HCT116 (cell line): ENCODE data around the gene ANKRD44.

ENCODE experiments used
- CTCF ChIP-seq, 3 experiments: fragments of 200-600 bp in 1 of 3; sonication (generic) in 1 of 3; IDR thresholded peaks in 2 of 3; conservative IDR thresholded peaks in 1 of 3; 2 replicates each; pipeline ENCODE4 v1.5.1; 2012 to 2017; ENCODE audit warnings: low read depth in 2 of 3, low read length in 2 of 3, antibody characterized with exemption in 1 of 3, borderline replicate concordance in 1 of 3, control low read depth in 1 of 3, mild to moderate bottlenecking in 1 of 3, mixed read lengths in 1 of 3, mixed run types in 1 of 3, moderate library complexity in 1 of 3; ENCODE audit not compliant: insufficient read depth in 1 of 3
- EZH2 ChIP-seq: fragments of 200-600 bp; sonication (generic); IDR thresholded peaks from 2 replicates; pipeline ENCODE4 v1.6.1; 2017; ENCODE audit warnings: antibody characterized with exemption, mixed run types
- FOSL1 ChIP-seq: IDR thresholded peaks from 2 replicates; pipeline ENCODE4 v1.6.1; 2012; ENCODE audit warnings: low read depth
- MAX ChIP-seq: IDR thresholded peaks from 2 replicates; pipeline ENCODE4 v1.6.1; 2012
- POLR2A ChIP-seq: IDR thresholded peaks from 2 replicates; pipeline ENCODE4 v1.7.0; 2011; ENCODE audit warnings: borderline replicate concordance; ENCODE audit not compliant: insufficient read depth, insufficient read length; ENCODE audit errors: extremely low read depth
- RAD21 ChIP-seq: IDR thresholded peaks from 2 replicates; pipeline ENCODE4 v1.6.1; 2012; ENCODE audit warnings: low read depth, mild to moderate bottlenecking
- REST ChIP-seq: IDR thresholded peaks from 2 replicates; pipeline ENCODE4 v1.6.1; 2012; ENCODE audit warnings: low read depth
- SIN3A ChIP-seq: IDR thresholded peaks from 2 replicates; pipeline ENCODE4 v1.6.1; 2012; ENCODE audit warnings: low read depth
- SP1 ChIP-seq: IDR thresholded peaks from 2 replicates; pipeline ENCODE4 v1.6.1; 2012; ENCODE audit warnings: low read depth
- SRF ChIP-seq: IDR thresholded peaks from 2 replicates; pipeline ENCODE4 v1.6.1; 2012; ENCODE audit warnings: low read depth
- TF ChIP-seq, protein P1 (sequence below): IDR thresholded peaks from 2 replicates; pipeline ENCODE4 v1.6.1; 2011; ENCODE audit warnings: mild to moderate bottlenecking, low read length, moderate library complexity; ENCODE audit not compliant: insufficient replicate concordance; ENCODE audit errors: extremely low read depth

- TF ChIP-seq FOSL1 (no peak), CTCF (IDR thresholded peaks at IDR 0.05 in 2 of 3, conservative IDR thresholded peaks at IDR 0.05 in 1 of 3; ENCODE audit: borderline replicate concordance in 1 of 3, insufficient read depth in 1 of 3, low read depth in 2 of 3, low read length in 2 of 3) (no peak), REST (no peak), SP1 (no peak), MAX (no peak), SIN3A (no peak), POLR2A (no peak), SRF (no peak), EZH2 (no peak), RAD21 (no peak)
- TF ChIP-seq, protein P1, sequence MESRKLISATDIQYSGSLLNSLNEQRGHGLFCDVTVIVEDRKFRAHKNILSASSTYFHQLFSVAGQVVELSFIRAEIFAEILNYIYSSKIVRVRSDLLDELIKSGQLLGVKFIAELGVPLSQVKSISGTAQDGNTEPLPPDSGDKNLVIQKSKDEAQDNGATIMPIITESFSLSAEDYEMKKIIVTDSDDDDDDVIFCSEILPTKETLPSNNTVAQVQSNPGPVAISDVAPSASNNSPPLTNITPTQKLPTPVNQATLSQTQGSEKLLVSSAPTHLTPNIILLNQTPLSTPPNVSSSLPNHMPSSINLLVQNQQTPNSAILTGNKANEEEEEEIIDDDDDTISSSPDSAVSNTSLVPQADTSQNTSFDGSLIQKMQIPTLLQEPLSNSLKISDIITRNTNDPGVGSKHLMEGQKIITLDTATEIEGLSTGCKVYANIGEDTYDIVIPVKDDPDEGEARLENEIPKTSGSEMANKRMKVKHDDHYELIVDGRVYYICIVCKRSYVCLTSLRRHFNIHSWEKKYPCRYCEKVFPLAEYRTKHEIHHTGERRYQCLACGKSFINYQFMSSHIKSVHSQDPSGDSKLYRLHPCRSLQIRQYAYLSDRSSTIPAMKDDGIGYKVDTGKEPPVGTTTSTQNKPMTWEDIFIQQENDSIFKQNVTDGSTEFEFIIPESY, result no peak
These were observed 46.2 kb downstream of the ANKRD44 start for GRCh38 chr2:197264332-197264731.
